ENCODE results near the gene LYPD3.
A peak's percentile ranks its signal among the peaks of the same experiment; 100 is the strongest.

The LYPD3 gene

DNA sequence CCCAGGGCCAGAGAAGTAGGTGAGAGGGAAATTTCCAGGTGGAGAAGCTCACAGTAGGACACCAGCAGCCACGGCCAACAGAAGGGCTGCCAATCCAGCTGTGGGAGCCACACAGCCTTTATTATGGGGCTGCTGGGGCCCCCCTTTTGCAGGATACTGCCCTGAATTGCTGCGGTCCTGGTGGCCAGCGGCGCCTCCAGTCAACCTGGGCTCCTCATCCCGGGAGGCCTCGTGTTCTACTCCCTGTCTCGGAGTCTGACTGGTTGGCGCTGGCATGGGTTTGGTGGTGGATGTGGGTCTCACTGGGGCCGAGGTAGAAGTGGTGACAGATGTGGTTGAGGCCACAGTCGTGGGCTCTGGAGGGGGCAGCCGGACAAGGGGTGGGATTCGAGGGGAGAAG, 4.1 kb downstream of the LYPD3 start:
- TF ChIP-seq, protein P1, sequence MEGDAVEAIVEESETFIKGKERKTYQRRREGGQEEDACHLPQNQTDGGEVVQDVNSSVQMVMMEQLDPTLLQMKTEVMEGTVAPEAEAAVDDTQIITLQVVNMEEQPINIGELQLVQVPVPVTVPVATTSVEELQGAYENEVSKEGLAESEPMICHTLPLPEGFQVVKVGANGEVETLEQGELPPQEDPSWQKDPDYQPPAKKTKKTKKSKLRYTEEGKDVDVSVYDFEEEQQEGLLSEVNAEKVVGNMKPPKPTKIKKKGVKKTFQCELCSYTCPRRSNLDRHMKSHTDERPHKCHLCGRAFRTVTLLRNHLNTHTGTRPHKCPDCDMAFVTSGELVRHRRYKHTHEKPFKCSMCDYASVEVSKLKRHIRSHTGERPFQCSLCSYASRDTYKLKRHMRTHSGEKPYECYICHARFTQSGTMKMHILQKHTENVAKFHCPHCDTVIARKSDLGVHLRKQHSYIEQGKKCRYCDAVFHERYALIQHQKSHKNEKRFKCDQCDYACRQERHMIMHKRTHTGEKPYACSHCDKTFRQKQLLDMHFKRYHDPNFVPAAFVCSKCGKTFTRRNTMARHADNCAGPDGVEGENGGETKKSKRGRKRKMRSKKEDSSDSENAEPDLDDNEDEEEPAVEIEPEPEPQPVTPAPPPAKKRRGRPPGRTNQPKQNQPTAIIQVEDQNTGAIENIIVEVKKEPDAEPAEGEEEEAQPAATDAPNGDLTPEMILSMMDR (conservative IDR thresholded peaks at IDR 0.05) = no peak
- no peak for TF ChIP-seq ZFX (IDR thresholded peaks at IDR 0.05)
- H3K27ac ChIP-seq = no peak overlapping the region

DNA sequence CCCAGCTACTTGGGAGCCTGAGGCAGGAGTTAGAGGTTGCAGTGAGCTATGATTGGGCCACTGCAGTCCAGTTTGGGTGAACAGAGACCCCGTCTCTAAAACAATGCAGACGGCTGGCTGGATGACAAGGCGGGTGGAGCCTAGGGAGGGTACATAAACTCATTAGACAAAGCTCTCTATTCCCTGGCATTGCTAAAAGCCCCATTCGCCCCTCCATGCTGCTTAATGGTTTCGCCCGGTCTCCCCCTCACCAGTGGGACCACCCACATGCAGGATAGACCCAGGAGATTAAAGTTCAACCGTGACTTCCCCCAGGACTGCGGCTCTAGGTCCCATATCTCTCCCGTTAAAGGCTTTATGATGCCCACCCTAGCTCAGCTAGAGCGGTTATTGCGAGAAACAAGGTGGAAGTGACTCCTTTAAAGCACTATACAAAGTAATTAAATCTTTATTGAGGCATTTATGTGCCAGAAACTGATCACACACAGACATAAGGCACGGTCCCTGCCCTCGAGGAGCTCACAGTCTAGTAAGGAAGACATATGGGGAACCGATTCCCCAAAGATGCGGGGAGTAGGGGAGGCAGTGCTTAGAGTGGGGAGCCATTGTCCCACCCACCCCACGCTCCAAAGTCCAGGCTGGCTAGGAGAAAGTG, 4.9 kb downstream of the LYPD3 start:
- H3K27ac ChIP-seq = no peak overlapping the region
- TF ChIP-seq ZFX (IDR thresholded peaks at IDR 0.05) = no peak
- TF ChIP-seq, protein P1 (conservative IDR thresholded peaks at IDR 0.05) = no peak

DNA sequence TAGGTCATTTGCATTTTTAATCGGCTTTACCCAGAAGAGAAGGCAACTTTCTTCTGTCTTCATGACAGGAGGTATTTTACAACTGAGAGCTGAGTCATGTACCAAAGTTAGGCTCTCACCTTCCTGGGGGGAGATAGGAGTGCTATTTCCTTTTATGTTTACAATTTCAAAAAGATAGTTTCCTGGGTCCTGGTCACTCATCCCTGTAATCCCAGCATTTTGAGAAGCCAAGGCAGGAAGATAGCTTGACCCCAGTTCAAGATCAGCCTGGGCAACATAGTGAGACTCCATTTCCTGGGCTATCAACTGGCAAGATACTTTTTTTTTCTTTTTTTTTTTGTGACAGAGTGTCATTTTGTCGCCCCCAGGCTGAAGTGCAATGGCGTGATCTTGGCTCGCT, 7.6 kb downstream of the LYPD3 start:
- no peak overlapping the region for H3K27ac ChIP-seq
- TF ChIP-seq, protein P1 (conservative IDR thresholded peaks at IDR 0.05) = no peak
- no peak for TF ChIP-seq ZFX (IDR thresholded peaks at IDR 0.05)

DNA sequence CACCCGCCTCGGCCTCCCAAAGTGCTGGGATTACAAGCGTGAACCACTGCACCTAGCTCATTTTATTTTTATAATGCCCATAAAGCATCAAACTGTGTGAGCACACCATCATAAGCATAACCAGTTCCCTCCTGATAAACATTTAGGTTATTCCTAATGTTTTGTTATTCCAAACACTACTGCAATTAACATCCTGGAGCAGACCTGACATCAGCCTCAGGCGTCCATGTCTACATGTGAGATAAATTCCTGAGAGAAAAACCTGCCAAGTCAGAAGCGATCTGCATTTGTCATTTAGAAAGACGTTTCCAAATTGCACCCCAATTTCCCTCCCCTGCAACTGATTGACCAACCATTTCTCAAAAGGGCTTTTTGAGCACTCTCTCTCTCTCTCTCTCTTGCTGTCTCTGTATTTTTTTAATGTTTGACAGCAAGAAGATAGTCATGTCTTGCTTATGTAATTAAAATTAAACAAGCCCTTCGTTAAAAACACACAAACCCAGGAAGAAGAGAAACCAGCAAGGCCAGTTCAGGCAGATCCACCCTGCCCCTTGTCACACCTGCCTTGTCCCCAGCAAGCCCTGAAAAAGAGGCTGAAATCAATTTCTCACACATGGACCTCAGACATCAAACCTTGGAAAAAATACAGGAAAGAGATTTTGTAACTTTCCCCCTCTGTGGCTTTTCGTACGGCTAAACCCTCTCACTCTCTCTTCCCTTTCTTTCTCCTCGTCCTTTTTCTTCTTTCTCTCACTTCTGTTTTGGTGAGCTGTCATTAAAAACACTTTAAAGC, 9.9 kb downstream of the LYPD3 start:
- TF ChIP-seq, protein P1 (conservative IDR thresholded peaks at IDR 0.05) = no peak
- no peak for TF ChIP-seq ZFX (IDR thresholded peaks at IDR 0.05)
- peak overlapping the region; percentile 84 for H3K27ac ChIP-seq

DNA sequence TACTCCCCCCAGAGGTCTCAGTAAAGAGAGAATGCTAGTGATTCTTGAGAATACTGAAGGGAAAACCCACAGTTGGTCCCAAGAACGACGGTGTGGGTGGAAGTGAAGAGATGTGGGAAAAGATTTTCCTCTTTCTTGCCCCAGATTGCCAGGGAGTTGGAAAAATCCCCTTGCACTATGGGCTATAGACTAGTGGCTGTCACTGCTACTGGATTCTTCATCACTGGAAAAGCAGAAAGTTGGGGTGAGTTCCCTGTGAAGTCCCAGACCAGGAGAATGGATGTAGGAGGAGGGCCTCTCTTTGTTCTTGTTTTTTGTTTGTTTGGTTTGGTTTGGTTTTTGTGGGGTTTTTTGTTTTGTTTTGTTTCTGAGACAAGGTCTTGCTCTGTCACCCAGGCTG, 11.4 kb downstream of the LYPD3 start:
- no peak for TF ChIP-seq ZFX (IDR thresholded peaks at IDR 0.05)
- TF ChIP-seq, protein P1 (conservative IDR thresholded peaks at IDR 0.05) = no peak
- H3K27ac ChIP-seq = peak overlapping the region; percentile 84

DNA sequence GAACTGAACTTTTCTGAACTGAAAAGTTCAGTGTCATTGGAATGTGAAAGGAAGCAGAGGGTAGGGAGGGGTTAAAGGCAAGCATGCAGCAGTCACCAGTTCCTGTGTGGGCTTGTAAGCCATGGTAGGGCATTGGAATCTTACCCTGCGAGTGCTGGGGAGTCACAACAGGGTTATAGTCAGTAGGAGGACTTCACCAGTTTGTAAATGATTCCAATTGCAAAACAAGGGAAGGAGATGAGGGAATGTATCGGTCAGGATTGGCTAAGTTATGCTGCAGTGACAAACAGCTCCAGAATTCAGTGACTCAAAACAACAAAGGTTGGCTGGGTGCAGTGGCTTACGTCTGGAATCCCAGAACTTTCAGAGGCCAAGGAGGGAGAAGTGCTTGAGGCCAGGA, 12.8 kb downstream of the LYPD3 start:
- H3K27ac ChIP-seq = no peak overlapping the region
- no peak for TF ChIP-seq ZFX (IDR thresholded peaks at IDR 0.05)
- TF ChIP-seq, protein P1 (conservative IDR thresholded peaks at IDR 0.05) = no peak

DNA sequence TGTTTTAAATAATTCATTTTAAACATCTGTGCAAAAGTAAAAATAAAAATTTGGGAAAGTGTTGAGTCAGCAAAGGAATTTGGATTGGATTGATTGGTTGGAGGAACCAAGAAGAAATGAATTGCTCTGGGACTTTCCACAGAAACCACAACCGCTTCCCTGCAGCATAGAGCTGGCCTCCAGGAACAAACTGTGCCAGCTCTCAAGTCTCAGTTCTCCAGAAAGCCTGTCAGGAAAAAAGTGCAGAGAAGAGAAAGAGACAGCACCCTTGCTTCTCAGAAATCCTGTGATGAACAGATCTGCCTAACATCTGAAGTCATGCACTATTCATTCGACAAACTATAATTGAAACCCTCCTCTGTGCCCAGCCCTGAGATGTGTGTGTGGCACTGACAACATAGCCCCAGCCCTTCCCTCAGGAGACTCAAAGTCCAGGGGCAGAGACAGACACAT, 14.8 kb downstream of the LYPD3 start:
- no peak for TF ChIP-seq ZFX (IDR thresholded peaks at IDR 0.05)
- TF ChIP-seq, protein P1 (conservative IDR thresholded peaks at IDR 0.05) = no peak
- H3K27ac ChIP-seq = no peak overlapping the region

Data from C4-2B (cell line).